ENCODE measurements around the gene IL17C. TPM values are rescaled to one million over a fixed set of nuclear protein-coding genes. Genes with fewer than 3 reads are reported as not detected.

The IL17C gene
- total and polyA plus RNA-seq, 2 donors (not counting 3 experiments of a cell fraction or from before 2014, with no cell fraction given) = 0.17 TPM; not detected in 1

- FAIRE-seq = no peak
- no peak overlapping the region for H3K27ac ChIP-seq (ENCODE audit: insufficient read depth, low read depth, low read length)
- TF ChIP-seq, protein P1, sequence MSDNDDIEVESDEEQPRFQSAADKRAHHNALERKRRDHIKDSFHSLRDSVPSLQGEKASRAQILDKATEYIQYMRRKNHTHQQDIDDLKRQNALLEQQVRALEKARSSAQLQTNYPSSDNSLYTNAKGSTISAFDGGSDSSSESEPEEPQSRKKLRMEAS (IDR thresholded peaks at IDR 0.05; ENCODE audit: insufficient read depth, insufficient read length) = no peak
- TF ChIP-seq POLR2AphosphoS5 (IDR thresholded peaks at IDR 0.05; ENCODE audit: insufficient read depth, low read depth, low read length) (no peak), FOS (IDR thresholded peaks at IDR 0.05; ENCODE audit: borderline replicate concordance, insufficient read depth, low read length) (no peak), EZH2 (IDR thresholded peaks at IDR 0.05; ENCODE audit: borderline replicate concordance, low read depth, low read length, severe bottlenecking) (no peak), JUN (IDR thresholded peaks at IDR 0.05; ENCODE audit: borderline replicate concordance, insufficient read depth, insufficient read length, low read depth) (no peak), GATA2 (IDR thresholded peaks at IDR 0.05; ENCODE audit: insufficient read depth, insufficient read length, low read depth, low read length) (no peak), POLR2A (IDR thresholded peaks at IDR 0.05; ENCODE audit: low read depth, low read length) (no peak), MYC (IDR thresholded peaks at IDR 0.05; ENCODE audit: low read depth, low read length) (no peak)
These were observed 10.6 kb upstream of the IL17C start for GRCh38 chr16:88627531-88628411.

More at GRCh38 chr16:88627531-88628411, 10.6 kb upstream of the IL17C start:
- no TSS peak for BruUV-seq (replicated peaks)
- Histone ChIP-seq H3K79me2 (ENCODE audit: control insufficient read depth, insufficient read depth, low read length) (no peaks in the 10 kb centered on the region), H3K36me3 (ENCODE audit: control insufficient read depth in 2 of 2, extremely low read depth in 1 of 2, insufficient read depth in 2 of 2, low read length in 2 of 2) (peaks cover 10 to 41% of the 10 kb centered on the region in 2 experiments), H3K9me1 (replicated peaks; ENCODE audit: control insufficient read depth, extremely low read depth, insufficient read depth, low read length) (no peaks in the 10 kb centered on the region), H3K4me1 (ENCODE audit: control insufficient read depth, extremely low read depth, insufficient read depth, low read length) (no peaks in the 10 kb centered on the region), H4K20me1 (replicated peaks; ENCODE audit: control insufficient read depth, extremely low read depth, insufficient read depth, low read length) (no peaks in the 10 kb centered on the region), H3K9ac (replicated peaks; ENCODE audit: extremely low read depth, insufficient read depth, low read length) (no peak overlapping the region), H3K4me3 (replicated peaks in 1 of 3; ENCODE audit: insufficient read depth in 1 of 3, low read depth in 1 of 3, low read length in 3 of 3) (no peak overlapping the region), H3K27me3 (ENCODE audit: control insufficient read depth in 2 of 2, insufficient read depth in 2 of 2, low read length in 2 of 2) (no peaks in the 10 kb centered on the region), H2AFZ (ENCODE audit: low read depth, low read length) (no peak overlapping the region), H3K9me3 (replicated peaks; ENCODE audit: control insufficient read depth, insufficient read depth, low read length) (no peaks in the 10 kb centered on the region), H3K4me2 (ENCODE audit: insufficient read depth, low read length) (no peak overlapping the region)
- ChIA-PET POLR2A (no interaction called here), CTCF (interaction anchor here (1.0 kb wide), 1 partner anchor 10 kb away, joined by 3 read pairs; no protein-coding TSS in a partner anchor)
- DNase-seq (ENCODE audit: low read depth, low spot score) = no peak
- dilution Hi-C loops (cut with MboI; ENCODE audit: extremely low pct_ligation_motif_present, low sequenced_read_pairs) = no loop called here
- intact Hi-C loops (cut with micrococcal nuclease) = no loop called here

Measured in endothelial cell of umbilical vein (primary cell).